Measurements from ENCODE around the gene GSPT1. TPM values are rescaled to one million over a fixed set of nuclear protein-coding genes. Genes with fewer than 3 reads are reported as not detected.

The GSPT1 gene
- total RNA-seq, 1 experiment from 2014 or later: 101 TPM

Other genes with a start within 250 kb of the GSPT1 start
- 10.2 and 12.4 TPM in 2 replicates for gene SNN, start 247.5 kb downstream of the GSPT1 start, total RNA-seq (2014; rRNA removed)
- 27.3 and 31.0 TPM in 2 replicates for gene TXNDC11, start 173.1 kb downstream of the GSPT1 start, total RNA-seq (2014; rRNA removed)
- 26.5 and 42.4 TPM in 2 replicates for gene ZC3H7A, start 118.7 kb downstream of the GSPT1 start, total RNA-seq (2014; rRNA removed)
- 216 and 226 TPM in 2 replicates for gene RSL1D1, start 64.4 kb downstream of the GSPT1 start, total RNA-seq (2014; rRNA removed)
- 1.2 and 1.7 TPM in 2 replicates for gene NPIPB2, start 26.1 kb upstream of the GSPT1 start, total RNA-seq (2014; rRNA removed)
- gene TNFRSF17, start 49.3 kb upstream of the GSPT1 start, total RNA-seq (2014; rRNA removed): not detected in 2 replicates
- gene SNX29, start 60.8 kb upstream of the GSPT1 start, total RNA-seq (2014; rRNA removed): 3.7 and 5.0 TPM in 2 replicates

All from LHCN-M2 (cell line).